T-helper 9 cell (primary cell): ENCODE results near the gene CDPF1.

Source experiments
- DNase-seq: peaks from one replicate; pipeline ENCODE4 v3.0.0-alpha.2; 2020

The CDPF1 gene

GRCh38 chr22:46256358-46256958 is 6.4 kb upstream of the CDPF1 start:
- DNase-seq = no peak

- no peak for DNase-seq
Measured at GRCh38 chr22:46251816-46252380, 1.8 kb upstream of the CDPF1 start.

- no peak for DNase-seq
Measured at GRCh38 chr22:46251266-46251665, 1.2 kb upstream of the CDPF1 start.

GRCh38 chr22:46250783-46251125 is 661 bp upstream of the CDPF1 start:
- DNase-seq = no peak

GRCh38 chr22:46247443-46247975 is 2.6 kb downstream of the CDPF1 start:
- DNase-seq = no peak

- no peak for DNase-seq
Measured at GRCh38 chr22:46246178-46246577, 3.9 kb downstream of the CDPF1 start.

GRCh38 chr22:46245511-46245910 is 4.6 kb downstream of the CDPF1 start:
- no peak for DNase-seq

- DNase-seq = no peak
Measured at GRCh38 chr22:46244771-46245170, 5.3 kb downstream of the CDPF1 start.

- DNase-seq = no peak
Measured at GRCh38 chr22:46242076-46242475, 8.0 kb downstream of the CDPF1 start.

- DNase-seq = no peak
Measured at GRCh38 chr22:46241396-46242007, 8.6 kb downstream of the CDPF1 start.

- no peak for DNase-seq
Measured at GRCh38 chr22:46240907-46241306, 9.2 kb downstream of the CDPF1 start.

GRCh38 chr22:46240506-46240905 is 9.6 kb downstream of the CDPF1 start:
- DNase-seq = no peak

- no peak for DNase-seq
Measured at GRCh38 chr22:46240073-46240472, 10.0 kb downstream of the CDPF1 start.

GRCh38 chr22:46239261-46240048 is 10.6 kb downstream of the CDPF1 start:
- DNase-seq = no peak

GRCh38 chr22:46238541-46238940 is 11.6 kb downstream of the CDPF1 start:
- DNase-seq = no peak

- no peak for DNase-seq
Measured at GRCh38 chr22:46237453-46238124, 12.5 kb downstream of the CDPF1 start.

GRCh38 chr22:46234969-46235368 is 15.1 kb downstream of the CDPF1 start:
- DNase-seq = no peak

GRCh38 chr22:46233231-46233630 is 16.9 kb downstream of the CDPF1 start:
- no peak for DNase-seq

- no peak for DNase-seq
Measured at GRCh38 chr22:46230262-46230901, 19.7 kb downstream of the CDPF1 start.

GRCh38 chr22:46229701-46230100 is 20.4 kb downstream of the CDPF1 start:
- DNase-seq = no peak

GRCh38 chr22:46226577-46226976 is 23.5 kb downstream of the CDPF1 start:
- DNase-seq = no peak

GRCh38 chr22:46225631-46226030 is 24.5 kb downstream of the CDPF1 start:
- no peak for DNase-seq

- no peak for DNase-seq
Measured at GRCh38 chr22:46224898-46225290, 25.2 kb downstream of the CDPF1 start.
